DND-41 (cell line): ENCODE measurements around the gene STX4.

Experiments
- ATAC-seq: fragments of 200-7000 bp; cut with Tn5 transposase; 3 replicates; pipeline ENCODE4 v1.9.1; 2021; ENCODE audit warnings: low read depth; ENCODE audit not compliant: insufficient read depth
- DNase-seq: peaks from one replicate; pipeline ENCODE4 v3.0.0-alpha.2; 2020
- H2AFZ ChIP-seq: 2 replicates; pipeline ENCODE4 v1.6.0; 2012; ENCODE audit warnings: low read depth, low read length
- H3K27ac ChIP-seq: 2 replicates; pipeline ENCODE4 v1.5.1; 2012; ENCODE audit warnings: low read length, inconsistent platforms
- H3K27me3 ChIP-seq: fragments of 200-600 bp; sonication (generic); 2 replicates; pipeline ENCODE4 v1.6.0; 2012; ENCODE audit warnings: low read length, mild to moderate bottlenecking, inconsistent platforms; ENCODE audit not compliant: insufficient read depth, poor library complexity
- H3K36me3 ChIP-seq: 2 replicates; pipeline ENCODE4 v1.5.1; 2012; ENCODE audit warnings: low read length, inconsistent platforms; ENCODE audit not compliant: insufficient read depth
- H3K4me1 ChIP-seq: 2 replicates; pipeline ENCODE4 v1.5.1; 2012; ENCODE audit warnings: mild to moderate bottlenecking, low read length; ENCODE audit not compliant: insufficient read depth
- H3K4me2 ChIP-seq: 2 replicates; pipeline ENCODE4 v1.6.0; 2012; ENCODE audit warnings: mild to moderate bottlenecking, moderate library complexity, low read length, inconsistent platforms; ENCODE audit not compliant: insufficient read depth
- H3K4me3 ChIP-seq, 2 experiments: fragments of 200-600 bp in 1 of 2; shearing (Covaris generic) in 1 of 2; 2 replicates each; pipeline ENCODE4 v1.5.1; 2012 to 2016; ENCODE audit warnings: inconsistent platforms in 2 of 2, low read length in 2 of 2, mild to moderate bottlenecking in 2 of 2, low read depth in 1 of 2, moderate library complexity in 1 of 2
- H3K79me2 ChIP-seq: 2 replicates; pipeline ENCODE4 v1.6.0; 2012; ENCODE audit warnings: low read length, inconsistent platforms; ENCODE audit not compliant: insufficient read depth
- H3K9ac ChIP-seq: 2 replicates; pipeline ENCODE4 v1.6.0; 2012; ENCODE audit warnings: low read depth, mild to moderate bottlenecking, inconsistent platforms, low read length, moderate library complexity
- H3K9me3 ChIP-seq: 2 replicates; pipeline ENCODE4 v1.5.1; 2012; ENCODE audit warnings: low read length, moderate library complexity, mild to moderate bottlenecking, inconsistent platforms; ENCODE audit not compliant: insufficient read depth, severe bottlenecking
- H4K20me1 ChIP-seq: 2 replicates; pipeline ENCODE4 v1.6.0; 2012; ENCODE audit warnings: low read length; ENCODE audit not compliant: insufficient read depth
- CTCF ChIP-seq: IDR thresholded peaks from 2 replicates; pipeline ENCODE4 v1.5.1; 2012; ENCODE audit warnings: borderline replicate concordance, low read length, moderate library complexity, mild to moderate bottlenecking; ENCODE audit not compliant: poor library complexity, severe bottlenecking; ENCODE audit errors: extremely low read depth
- EZH2 ChIP-seq: IDR thresholded peaks from 3 replicates; pipeline ENCODE4 v1.6.1; 2012; ENCODE audit warnings: borderline replicate concordance, low read depth, mild to moderate bottlenecking, moderate library complexity, low read length, inconsistent platforms; ENCODE audit not compliant: severe bottlenecking

The STX4 gene

DNA sequence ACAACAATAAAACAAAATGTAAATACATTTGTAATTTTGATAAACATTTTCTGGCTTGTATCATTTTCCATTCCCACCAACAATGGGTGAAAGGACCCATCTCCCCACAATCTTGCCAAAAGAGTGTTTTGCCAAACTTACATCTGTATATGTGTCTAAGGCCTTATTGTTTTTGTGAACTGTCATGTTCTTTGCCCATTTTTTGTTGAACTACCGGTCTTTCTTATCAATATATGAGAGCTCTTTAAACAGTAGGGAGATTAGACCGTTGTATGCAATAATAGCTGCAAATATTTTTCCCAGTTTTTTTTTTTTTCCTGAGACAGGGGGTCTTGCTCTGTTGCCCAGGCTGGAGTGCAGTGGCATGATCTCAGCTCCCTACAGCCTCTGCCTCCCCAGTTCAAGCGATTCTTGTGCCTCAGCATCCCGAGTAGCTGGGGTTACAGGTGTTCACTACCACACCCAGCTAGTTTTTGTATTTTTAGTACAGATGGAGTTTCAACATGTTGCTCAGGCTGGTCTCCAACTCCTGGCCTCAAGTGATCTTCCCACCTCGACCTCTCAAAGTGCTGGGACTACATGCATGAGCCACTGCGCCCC, 9.6 kb upstream of the STX4 start:
- H3K36me3 ChIP-seq: no peaks in the 10 kb centered on the region
- no peak overlapping the region for H3K27ac ChIP-seq
- no peaks in the 10 kb centered on the region for H3K27me3 ChIP-seq

GRCh38 chr16:31025339-31025738, 8.0 kb upstream of the STX4 start:
- H3K36me3 ChIP-seq: no peaks in the 10 kb centered on the region
- no peaks in the 10 kb centered on the region for H3K27me3 ChIP-seq
- no peaks in the 10 kb centered on the region for H3K4me1 ChIP-seq
- H2AFZ ChIP-seq: no peak overlapping the region
- H3K79me2 ChIP-seq: no peaks in the 10 kb centered on the region
- no peak overlapping the region for H3K4me2 ChIP-seq
- H3K27ac ChIP-seq: no peak overlapping the region
- no peak for DNase-seq
- no peaks in the 10 kb centered on the region for H4K20me1 ChIP-seq
- no peak overlapping the region for H3K9ac ChIP-seq
- TF ChIP-seq EZH2: no peak
- TF ChIP-seq CTCF: no peak
- no peak overlapping the region for H3K4me3 ChIP-seq
- no peak for ATAC-seq
- no peaks in the 10 kb centered on the region for H3K9me3 ChIP-seq

More for the DNA sequence above, 9.6 kb upstream of the STX4 start:
- no peaks in the 10 kb centered on the region for H3K9me3 ChIP-seq
- H3K9ac ChIP-seq: no peak overlapping the region
- DNase-seq (no peak), ATAC-seq (no peak)
- H3K79me2 ChIP-seq: no peaks in the 10 kb centered on the region
- H3K4me2 ChIP-seq: no peak overlapping the region
- TF ChIP-seq EZH2: no peak
- no peak for TF ChIP-seq CTCF
- no peaks in the 10 kb centered on the region for H4K20me1 ChIP-seq
- no peak overlapping the region for H2AFZ ChIP-seq
- H3K4me3 ChIP-seq: no peak overlapping the region
- H3K4me1 ChIP-seq: no peaks in the 10 kb centered on the region

DNA sequence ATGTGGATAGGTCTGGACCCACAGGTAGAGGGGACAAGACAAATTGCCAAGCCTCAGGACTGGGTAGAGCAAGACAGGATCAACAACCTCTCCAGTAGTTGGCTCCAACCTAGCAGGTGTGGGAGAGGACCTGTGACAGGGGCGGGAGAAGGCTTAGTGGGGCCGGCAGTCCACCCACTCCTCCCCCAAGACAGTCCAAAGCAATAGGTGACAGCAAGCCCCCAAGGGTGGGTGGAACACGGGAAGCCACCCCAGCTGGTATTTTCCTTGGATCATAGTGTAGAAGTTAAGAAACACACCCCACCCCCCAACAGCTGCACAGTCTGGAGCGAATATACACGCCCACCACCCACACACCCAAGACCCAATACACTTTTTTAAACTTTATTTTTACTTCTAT, 4.1 kb upstream of the STX4 start:
- H3K9me3 ChIP-seq: no peaks in the 10 kb centered on the region
- H3K79me2 ChIP-seq: peaks cover 7% of the 10 kb centered on the region
- no peak overlapping the region for H3K27ac ChIP-seq
- H3K27me3 ChIP-seq: no peaks in the 10 kb centered on the region
- H3K4me3 ChIP-seq: no peak overlapping the region
- H3K4me2 ChIP-seq: no peak overlapping the region
- DNase-seq (no peak), ATAC-seq (no peak)
- TF ChIP-seq EZH2 (no peak), CTCF (no peak)
- H2AFZ ChIP-seq: no peak overlapping the region
- H3K36me3 ChIP-seq: no peaks in the 10 kb centered on the region; the same call in 1 of the 2 replicates
- H3K9ac ChIP-seq: no peak overlapping the region
- H3K4me1 ChIP-seq: peaks cover 18% of the 10 kb centered on the region
- no peaks in the 10 kb centered on the region for H4K20me1 ChIP-seq

GRCh38 chr16:31031276-31031675, 2.1 kb upstream of the STX4 start:
- no peak overlapping the region for H3K4me2 ChIP-seq
- peaks cover 23% of the 10 kb centered on the region for H3K4me1 ChIP-seq
- H2AFZ ChIP-seq: no peak overlapping the region
- H3K27ac ChIP-seq: no peak overlapping the region
- H3K79me2 ChIP-seq: peaks cover 12% of the 10 kb centered on the region
- no peak for DNase-seq
- TF ChIP-seq CTCF (no peak), EZH2 (no peak)
- no peaks in the 10 kb centered on the region for H4K20me1 ChIP-seq
- peaks cover 13% of the 10 kb centered on the region for H3K36me3 ChIP-seq
- no peaks in the 10 kb centered on the region for H3K27me3 ChIP-seq
- ATAC-seq: no peak
- no peaks in the 10 kb centered on the region for H3K9me3 ChIP-seq
- no peak overlapping the region for H3K9ac ChIP-seq
- H3K4me3 ChIP-seq: no peak overlapping the region
